Testis (tissue), 2 donors: ENCODE results near the gene TTC7B.

ENCODE experiments used
- POLR2A ChIP-seq: fragments of 450-650 bp; IDR thresholded peaks from one replicate; pipeline ENCODE4 v1.6.1; 2017; ENCODE audit warnings: antibody characterized with exemption, mild to moderate bottlenecking, moderate library complexity
- TF ChIP-seq, protein P1 (sequence below), 3 experiments: fragments of 450-650 bp in 2 of 3; fragments of 200-600 bp in 1 of 3; sonication (generic) in 1 of 3; IDR thresholded peaks; one replicate each; pipeline ENCODE4 v1.5.1; 2016 to 2019; ENCODE audit warnings: antibody characterized with exemption in 3 of 3, mild to moderate bottlenecking in 2 of 3, moderate library complexity in 1 of 3

DNA sequence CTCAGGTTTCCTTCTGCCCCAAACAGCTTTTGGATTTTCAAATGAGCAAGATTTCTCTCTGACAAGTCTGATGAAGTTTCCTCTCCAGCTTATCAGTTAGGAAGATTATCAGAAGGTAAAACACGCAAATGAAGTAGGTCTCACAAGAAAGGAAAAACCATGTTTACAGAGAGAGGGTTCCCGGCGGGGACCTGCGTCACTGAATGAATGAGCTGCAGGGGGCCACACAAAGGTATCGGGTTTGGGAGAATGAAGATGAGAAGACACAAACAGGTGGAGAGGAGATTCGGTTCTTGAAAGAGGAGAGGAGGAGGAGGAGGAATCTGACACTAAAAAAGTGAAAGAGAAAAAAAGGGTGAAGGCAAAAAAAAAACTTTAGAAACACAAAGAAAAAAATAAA lies 210.8 kb downstream of the TTC7B start:
- TF ChIP-seq, protein P1, sequence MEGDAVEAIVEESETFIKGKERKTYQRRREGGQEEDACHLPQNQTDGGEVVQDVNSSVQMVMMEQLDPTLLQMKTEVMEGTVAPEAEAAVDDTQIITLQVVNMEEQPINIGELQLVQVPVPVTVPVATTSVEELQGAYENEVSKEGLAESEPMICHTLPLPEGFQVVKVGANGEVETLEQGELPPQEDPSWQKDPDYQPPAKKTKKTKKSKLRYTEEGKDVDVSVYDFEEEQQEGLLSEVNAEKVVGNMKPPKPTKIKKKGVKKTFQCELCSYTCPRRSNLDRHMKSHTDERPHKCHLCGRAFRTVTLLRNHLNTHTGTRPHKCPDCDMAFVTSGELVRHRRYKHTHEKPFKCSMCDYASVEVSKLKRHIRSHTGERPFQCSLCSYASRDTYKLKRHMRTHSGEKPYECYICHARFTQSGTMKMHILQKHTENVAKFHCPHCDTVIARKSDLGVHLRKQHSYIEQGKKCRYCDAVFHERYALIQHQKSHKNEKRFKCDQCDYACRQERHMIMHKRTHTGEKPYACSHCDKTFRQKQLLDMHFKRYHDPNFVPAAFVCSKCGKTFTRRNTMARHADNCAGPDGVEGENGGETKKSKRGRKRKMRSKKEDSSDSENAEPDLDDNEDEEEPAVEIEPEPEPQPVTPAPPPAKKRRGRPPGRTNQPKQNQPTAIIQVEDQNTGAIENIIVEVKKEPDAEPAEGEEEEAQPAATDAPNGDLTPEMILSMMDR (IDR thresholded peaks at IDR 0.05): no peak
- TF ChIP-seq POLR2A: no peak
